HG03045 (cell line): ENCODE results near the gene PODN.

Source experiments
- ATAC-seq: cut with Tn5 transposase; IDR thresholded peaks from one replicate; pipeline ENCODE4 v1.9.1; 2021; ENCODE audit warnings: mild to moderate bottlenecking, moderate library complexity; ENCODE audit not compliant: unreplicated experiment

Gene PODN

DNA sequence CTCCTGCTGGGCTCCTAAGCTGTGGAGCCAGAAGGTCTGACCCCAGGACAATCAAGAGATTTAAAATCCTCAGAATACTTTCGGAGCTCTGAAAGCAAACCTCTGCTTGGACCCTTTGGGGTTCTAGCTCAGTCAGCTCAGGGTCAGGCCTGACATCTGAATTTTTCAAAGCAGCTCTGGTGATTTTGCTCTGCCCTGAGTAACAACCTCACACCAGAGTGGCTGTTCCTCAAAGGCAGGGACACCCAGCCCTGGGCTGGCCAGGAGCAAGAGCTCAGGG, 68.5 kb downstream of the PODN start:
- no peak for ATAC-seq

DNA sequence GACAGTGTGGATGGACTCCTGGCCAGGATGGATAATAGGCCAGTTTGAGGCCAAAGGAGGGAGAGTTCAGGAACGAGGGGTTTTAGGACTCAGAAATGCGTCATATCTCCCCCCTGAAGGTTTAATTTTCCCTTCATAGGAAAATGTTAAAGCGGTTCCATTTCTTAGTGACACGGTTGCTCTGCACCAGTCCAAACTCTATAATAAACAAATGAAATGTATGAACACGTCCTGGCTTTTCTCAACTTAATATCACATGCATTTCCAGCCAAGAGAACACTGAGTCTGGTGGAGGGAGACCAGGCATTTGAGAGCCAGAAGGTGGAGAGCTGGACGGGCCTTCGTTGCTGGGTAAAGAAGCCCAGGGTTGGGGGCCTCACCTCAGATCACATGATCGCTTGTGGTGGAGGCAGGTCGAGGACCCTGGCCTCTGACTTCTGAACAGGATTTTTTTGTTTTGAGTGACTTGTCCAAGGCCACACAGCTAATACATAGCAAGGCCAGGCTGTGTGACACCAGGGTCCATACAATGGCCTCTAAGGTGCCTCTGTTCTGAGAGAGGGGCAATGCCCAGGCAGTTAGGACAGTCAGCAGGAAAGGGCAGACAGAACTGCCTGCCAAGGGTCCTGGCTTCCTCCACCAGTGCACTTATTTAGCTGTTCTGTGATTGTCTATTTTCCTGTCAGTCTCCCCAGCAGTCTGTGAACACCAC, 69.0 kb downstream of the PODN start:
- no peak for ATAC-seq

DNA sequence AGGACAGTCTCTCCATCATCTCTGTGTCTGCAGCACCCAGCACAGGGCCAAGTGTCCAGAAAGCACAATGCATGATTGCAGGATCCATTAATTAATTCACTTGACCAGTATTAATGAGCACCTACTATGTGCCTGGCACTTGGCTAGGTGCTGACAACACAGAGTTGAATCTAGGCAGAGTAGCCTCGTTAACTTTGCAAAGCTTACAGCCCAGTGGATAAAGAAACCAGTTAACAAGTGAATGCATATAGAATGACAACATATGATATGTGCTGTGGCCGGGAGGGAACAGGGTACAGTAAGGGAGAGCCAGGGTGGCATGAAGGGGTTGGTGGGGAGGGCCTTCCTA, 69.6 kb downstream of the PODN start:
- no peak for ATAC-seq

DNA sequence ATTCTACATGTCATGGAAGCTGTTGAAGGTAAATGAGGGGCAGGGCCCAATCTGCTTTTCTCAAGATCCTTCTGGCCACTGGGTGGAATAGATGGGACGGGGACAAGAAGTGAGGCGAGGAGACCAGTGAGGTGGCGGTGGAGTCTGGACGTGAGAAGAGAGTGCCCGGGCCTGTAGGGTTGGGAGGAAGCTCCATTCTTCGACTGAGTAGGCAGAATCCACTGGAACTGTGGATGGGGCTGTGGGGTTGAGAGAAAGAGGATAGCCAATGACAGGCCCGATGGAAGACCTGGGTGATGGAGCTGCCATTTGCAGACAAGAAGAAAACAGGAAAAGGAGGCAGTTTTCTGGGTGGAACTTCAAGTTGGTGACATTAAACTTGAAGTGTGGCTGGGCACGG, 70.2 kb downstream of the PODN start:
- no peak for ATAC-seq

DNA sequence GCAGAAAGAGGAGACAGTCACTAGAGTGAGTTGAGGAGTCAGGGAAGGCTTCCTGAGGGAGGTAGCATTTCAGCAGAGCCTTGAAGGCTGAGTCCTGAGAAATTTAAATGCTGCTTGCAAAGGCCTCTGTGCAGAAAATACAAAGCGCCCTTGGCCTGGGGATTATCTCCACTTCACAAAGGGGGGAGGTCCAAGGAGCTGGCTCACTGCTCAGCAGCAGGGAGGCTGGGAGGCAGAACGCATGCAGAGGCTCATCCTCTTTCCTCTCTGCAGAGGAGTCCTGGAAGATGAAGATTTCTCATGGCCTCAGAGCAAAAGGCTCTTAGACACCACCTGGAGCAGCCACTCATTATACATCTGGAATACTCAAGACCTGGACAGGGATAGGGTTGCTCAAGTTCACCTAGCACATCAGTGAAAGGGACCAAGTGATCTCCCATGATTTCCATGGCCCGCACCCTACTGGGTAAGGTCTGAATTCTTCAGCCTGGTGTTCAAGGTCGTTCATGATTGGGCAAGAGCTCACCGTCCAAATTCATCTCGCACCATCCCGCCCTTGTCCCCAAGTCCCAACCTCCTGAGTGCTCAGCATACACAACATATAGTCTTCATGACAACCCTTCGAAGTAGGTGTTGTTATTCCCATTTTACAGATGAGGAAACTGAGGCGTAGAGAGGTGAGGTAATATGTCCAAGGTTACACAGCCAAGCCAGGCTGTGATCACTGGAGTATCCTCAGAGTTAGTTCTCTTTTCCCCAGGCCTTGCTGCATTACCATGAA, 71.4 kb downstream of the PODN start:
- no peak for ATAC-seq

DNA sequence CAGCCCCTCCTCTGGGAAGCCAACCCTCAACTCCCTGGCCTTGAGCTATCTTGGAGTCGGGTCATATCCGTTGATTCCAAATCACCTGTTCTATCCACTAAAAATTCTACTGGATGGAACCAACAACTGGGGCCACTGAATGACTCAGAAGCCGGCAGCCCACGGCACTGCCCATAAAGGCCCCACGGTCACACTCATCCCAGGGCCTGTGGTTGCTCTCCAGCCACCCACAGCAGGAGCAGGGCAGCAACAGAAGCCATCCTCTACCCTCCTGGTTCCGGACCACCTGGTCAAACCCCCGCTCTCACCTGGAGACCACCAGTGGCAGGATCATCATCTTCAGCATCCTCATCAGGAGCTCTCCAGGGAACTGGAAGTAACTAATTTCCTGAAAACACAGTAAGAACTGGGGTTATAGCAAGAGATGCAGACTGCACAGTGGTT, 72.1 kb downstream of the PODN start:
- no peak for ATAC-seq
